Vagina (tissue), 2 donors: ENCODE results near the gene CADM1.

Experiments
- POLR2A ChIP-seq, 2 donors: fragments of 450-650 bp; IDR thresholded peaks; one replicate each; pipeline ENCODE4 v1.6.1; 2017; ENCODE audit warnings: antibody characterized with exemption in 2 of 2, mild to moderate bottlenecking in 2 of 2, moderate library complexity in 2 of 2
- POLR2AphosphoS5 ChIP-seq, 2 donors: sonication (generic); formaldehyde crosslinking; IDR thresholded peaks; one replicate each; pipeline ENCODE4 v1.9.0; 2017; ENCODE audit warnings: antibody characterized with exemption in 2 of 2, mild to moderate bottlenecking in 2 of 2, low read depth in 1 of 2; ENCODE audit not compliant: insufficient read depth in 1 of 2
- TF ChIP-seq, protein P1 (sequence below), 3 experiments: fragments of 450-650 bp in 2 of 3; fragments of 200-600 bp in 1 of 3; sonication (generic) in 1 of 3; IDR thresholded peaks; one replicate each; pipeline ENCODE4 v1.5.1; 2017 to 2019; ENCODE audit warnings: antibody characterized with exemption in 3 of 3, mild to moderate bottlenecking in 2 of 3, moderate library complexity in 2 of 3

DNA sequence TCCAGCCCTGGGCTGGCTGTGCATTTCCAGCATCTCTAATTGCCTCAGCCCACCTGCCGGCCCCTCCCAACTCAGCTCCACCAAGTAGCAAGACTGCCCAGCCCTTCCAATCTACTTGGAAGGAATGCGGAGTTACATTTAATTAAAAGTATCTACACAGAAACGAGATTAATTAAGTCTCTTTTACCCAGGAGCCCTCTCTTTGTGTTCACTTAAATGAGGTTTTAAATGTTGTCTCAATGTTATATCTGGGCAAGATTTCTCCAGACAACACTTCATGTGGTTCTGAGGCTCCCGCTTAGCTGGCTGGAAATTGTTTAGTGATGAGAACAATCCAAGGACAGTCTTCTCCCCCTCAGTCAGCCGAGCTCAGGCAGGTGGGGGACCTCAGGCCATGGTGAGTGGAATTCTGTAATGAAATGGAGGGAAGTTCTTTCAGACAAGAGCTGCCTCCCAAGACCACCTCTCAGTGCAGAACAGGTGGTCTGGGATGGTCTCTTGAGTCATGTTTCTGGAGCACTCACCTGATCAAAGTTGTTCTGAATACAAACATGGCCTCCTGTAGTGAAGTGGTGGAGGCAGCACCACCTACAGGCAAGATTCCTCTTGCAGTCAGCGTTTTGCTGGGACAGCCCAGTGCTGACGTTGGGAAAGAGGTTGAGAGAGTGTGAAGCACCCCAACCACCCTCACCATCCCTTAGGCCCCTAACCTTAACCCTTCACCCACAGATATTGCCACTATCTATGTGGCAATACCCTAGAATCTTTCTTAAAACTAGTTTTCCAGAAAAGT, 371.6 kb downstream of the CADM1 start:
- TF ChIP-seq POLR2A (IDR thresholded peaks at IDR 0.05) = no peak
- TF ChIP-seq, protein P1, sequence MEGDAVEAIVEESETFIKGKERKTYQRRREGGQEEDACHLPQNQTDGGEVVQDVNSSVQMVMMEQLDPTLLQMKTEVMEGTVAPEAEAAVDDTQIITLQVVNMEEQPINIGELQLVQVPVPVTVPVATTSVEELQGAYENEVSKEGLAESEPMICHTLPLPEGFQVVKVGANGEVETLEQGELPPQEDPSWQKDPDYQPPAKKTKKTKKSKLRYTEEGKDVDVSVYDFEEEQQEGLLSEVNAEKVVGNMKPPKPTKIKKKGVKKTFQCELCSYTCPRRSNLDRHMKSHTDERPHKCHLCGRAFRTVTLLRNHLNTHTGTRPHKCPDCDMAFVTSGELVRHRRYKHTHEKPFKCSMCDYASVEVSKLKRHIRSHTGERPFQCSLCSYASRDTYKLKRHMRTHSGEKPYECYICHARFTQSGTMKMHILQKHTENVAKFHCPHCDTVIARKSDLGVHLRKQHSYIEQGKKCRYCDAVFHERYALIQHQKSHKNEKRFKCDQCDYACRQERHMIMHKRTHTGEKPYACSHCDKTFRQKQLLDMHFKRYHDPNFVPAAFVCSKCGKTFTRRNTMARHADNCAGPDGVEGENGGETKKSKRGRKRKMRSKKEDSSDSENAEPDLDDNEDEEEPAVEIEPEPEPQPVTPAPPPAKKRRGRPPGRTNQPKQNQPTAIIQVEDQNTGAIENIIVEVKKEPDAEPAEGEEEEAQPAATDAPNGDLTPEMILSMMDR (IDR thresholded peaks at IDR 0.05) = no peak
- no peak for TF ChIP-seq POLR2AphosphoS5 (IDR thresholded peaks at IDR 0.05; ENCODE audit: insufficient read depth in 1 of 2, low read depth in 1 of 2)
